A549 (cell line): ENCODE results near the gene NARS2.
"Not testable (repeated sequence)": the region's sequence is repeated elsewhere in the genome, so short reads cannot be mapped to it uniquely, and the experiment has no call there.

Experiments used
- BHLHE40 ChIP-seq: IDR thresholded peaks from 2 replicates; pipeline ENCODE4 v1.6.1; 2012; ENCODE audit warnings: low read depth, low read length, inconsistent platforms
- CBX2 ChIP-seq: fragments of 200-600 bp; sonication (generic); IDR thresholded peaks from 2 replicates; pipeline ENCODE4 v1.6.1; 2016; ENCODE audit warnings: low read depth, mild to moderate bottlenecking, borderline replicate concordance
- CHD2 ChIP-seq: fragments of 150-350 bp; IDR thresholded peaks from 2 replicates; pipeline ENCODE4 v1.6.1; 2014; ENCODE audit warnings: low read length; ENCODE audit not compliant: partially characterized antibody
- EP300 ChIP-seq, 2 experiments: fragments of >200 bp; sonication (Bioruptor Twin); formaldehyde crosslinking; IDR thresholded peaks; 2 replicates in 1 of 2; 3 replicates in 1 of 2; pipeline ENCODE4 v1.6.1; 2016 to 2017
- FOSL2 ChIP-seq, 2 experiments: fragments of 450-650 bp in 1 of 2; fragments of >200 bp in 1 of 2; sonication (Bioruptor Twin) in 1 of 2; formaldehyde crosslinking; IDR thresholded peaks; 2 replicates each; pipeline versions ENCODE4 v1.5.0 to v1.6.1; 2016 to 2020; ENCODE audit warnings: mild to moderate bottlenecking in 1 of 2, moderate library complexity in 1 of 2
- JUNB ChIP-seq: fragments of >200 bp; sonication (Bioruptor Twin); formaldehyde crosslinking; IDR thresholded peaks from 2 replicates; pipeline ENCODE4 v1.6.1; 2016
- KDM1A ChIP-seq: fragments of 200-600 bp; sonication (generic); IDR thresholded peaks from 2 replicates; pipeline ENCODE4 v1.6.1; 2016; ENCODE audit warnings: low read depth, mild to moderate bottlenecking
- POLR2AphosphoS2 ChIP-seq: conservative IDR thresholded peaks from 2 replicates; pipeline ENCODE4 v1.6.1; 2012; ENCODE audit warnings: low read length, improper control_type of control experiment, inconsistent platforms
- RAD21 ChIP-seq, 2 experiments: fragments of >200 bp in 1 of 2; sonication (Bioruptor Twin) in 1 of 2; formaldehyde crosslinking in 1 of 2; IDR thresholded peaks in 1 of 2; conservative IDR thresholded peaks in 1 of 2; 2 replicates in 1 of 2; 3 replicates in 1 of 2; pipeline ENCODE4 v1.6.1; 2012 to 2018; ENCODE audit warnings: inconsistent platforms in 1 of 2
- ZNF302 ChIP-seq: fragments of 250-450 bp; sonication (Bioruptor Pico); IDR thresholded peaks from 2 replicates; pipeline ENCODE4 v1.9.0; 2021; ENCODE audit warnings: inconsistent platforms, mild to moderate bottlenecking, moderate library complexity
- TF ChIP-seq, protein P1 (sequence below): IDR thresholded peaks from 2 replicates; pipeline ENCODE4 v1.6.1; 2012
- TF ChIP-seq, protein P2 (sequence below): fragments of >200 bp; sonication (Bioruptor Twin); formaldehyde crosslinking; IDR thresholded peaks from 3 replicates; pipeline ENCODE4 v1.5.1; 2016
- TF ChIP-seq, protein P3 (sequence below): fragments of 200-600 bp; sonication (generic); IDR thresholded peaks from 2 replicates; pipeline ENCODE4 v1.6.1; 2016; ENCODE audit warnings: antibody characterized with exemption, mild to moderate bottlenecking, moderate library complexity

DNA sequence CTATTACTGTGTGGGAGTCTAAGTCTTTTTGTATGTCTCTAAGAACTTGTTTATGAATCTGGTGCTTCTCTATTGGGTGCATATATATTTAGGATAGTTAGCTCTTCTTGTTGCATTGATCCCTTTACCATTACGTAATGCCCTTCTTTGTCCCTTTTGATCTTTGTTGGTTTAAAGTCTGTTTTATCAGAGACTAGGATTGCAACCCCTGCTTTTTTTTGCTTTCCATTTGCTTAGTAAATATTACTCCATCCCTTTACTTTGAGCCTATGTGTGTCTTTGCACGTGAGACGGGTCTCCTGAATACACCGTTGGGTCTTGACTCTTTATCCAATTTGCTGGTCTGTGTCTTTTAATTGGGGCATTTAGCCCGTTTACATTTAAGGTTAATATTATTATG, 26.4 kb upstream of the NARS2 start:
- not testable (repeated sequence) for TF ChIP-seq POLR2AphosphoS2; CBX2; CHD2; ZNF302 (CRISPR knock-in tag); EP300 (IDR thresholded peaks at IDR 0.05); BHLHE40; FOSL2 (IDR thresholded peaks at IDR 0.05); FOSL2 (CRISPR knock-in tag; IDR thresholded peaks at IDR 0.05); JUNB; RAD21 (conservative IDR thresholded peaks at IDR 0.05 in 1 of 2, IDR thresholded peaks at IDR 0.05 in 1 of 2); KDM1A
- TF ChIP-seq, protein P1, sequence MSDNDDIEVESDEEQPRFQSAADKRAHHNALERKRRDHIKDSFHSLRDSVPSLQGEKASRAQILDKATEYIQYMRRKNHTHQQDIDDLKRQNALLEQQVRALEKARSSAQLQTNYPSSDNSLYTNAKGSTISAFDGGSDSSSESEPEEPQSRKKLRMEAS: not testable (repeated sequence)
- TF ChIP-seq, protein P2, sequence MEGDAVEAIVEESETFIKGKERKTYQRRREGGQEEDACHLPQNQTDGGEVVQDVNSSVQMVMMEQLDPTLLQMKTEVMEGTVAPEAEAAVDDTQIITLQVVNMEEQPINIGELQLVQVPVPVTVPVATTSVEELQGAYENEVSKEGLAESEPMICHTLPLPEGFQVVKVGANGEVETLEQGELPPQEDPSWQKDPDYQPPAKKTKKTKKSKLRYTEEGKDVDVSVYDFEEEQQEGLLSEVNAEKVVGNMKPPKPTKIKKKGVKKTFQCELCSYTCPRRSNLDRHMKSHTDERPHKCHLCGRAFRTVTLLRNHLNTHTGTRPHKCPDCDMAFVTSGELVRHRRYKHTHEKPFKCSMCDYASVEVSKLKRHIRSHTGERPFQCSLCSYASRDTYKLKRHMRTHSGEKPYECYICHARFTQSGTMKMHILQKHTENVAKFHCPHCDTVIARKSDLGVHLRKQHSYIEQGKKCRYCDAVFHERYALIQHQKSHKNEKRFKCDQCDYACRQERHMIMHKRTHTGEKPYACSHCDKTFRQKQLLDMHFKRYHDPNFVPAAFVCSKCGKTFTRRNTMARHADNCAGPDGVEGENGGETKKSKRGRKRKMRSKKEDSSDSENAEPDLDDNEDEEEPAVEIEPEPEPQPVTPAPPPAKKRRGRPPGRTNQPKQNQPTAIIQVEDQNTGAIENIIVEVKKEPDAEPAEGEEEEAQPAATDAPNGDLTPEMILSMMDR: not testable (repeated sequence)
- TF ChIP-seq, protein P3, sequence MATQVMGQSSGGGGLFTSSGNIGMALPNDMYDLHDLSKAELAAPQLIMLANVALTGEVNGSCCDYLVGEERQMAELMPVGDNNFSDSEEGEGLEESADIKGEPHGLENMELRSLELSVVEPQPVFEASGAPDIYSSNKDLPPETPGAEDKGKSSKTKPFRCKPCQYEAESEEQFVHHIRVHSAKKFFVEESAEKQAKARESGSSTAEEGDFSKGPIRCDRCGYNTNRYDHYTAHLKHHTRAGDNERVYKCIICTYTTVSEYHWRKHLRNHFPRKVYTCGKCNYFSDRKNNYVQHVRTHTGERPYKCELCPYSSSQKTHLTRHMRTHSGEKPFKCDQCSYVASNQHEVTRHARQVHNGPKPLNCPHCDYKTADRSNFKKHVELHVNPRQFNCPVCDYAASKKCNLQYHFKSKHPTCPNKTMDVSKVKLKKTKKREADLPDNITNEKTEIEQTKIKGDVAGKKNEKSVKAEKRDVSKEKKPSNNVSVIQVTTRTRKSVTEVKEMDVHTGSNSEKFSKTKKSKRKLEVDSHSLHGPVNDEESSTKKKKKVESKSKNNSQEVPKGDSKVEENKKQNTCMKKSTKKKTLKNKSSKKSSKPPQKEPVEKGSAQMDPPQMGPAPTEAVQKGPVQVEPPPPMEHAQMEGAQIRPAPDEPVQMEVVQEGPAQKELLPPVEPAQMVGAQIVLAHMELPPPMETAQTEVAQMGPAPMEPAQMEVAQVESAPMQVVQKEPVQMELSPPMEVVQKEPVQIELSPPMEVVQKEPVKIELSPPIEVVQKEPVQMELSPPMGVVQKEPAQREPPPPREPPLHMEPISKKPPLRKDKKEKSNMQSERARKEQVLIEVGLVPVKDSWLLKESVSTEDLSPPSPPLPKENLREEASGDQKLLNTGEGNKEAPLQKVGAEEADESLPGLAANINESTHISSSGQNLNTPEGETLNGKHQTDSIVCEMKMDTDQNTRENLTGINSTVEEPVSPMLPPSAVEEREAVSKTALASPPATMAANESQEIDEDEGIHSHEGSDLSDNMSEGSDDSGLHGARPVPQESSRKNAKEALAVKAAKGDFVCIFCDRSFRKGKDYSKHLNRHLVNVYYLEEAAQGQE: not testable (repeated sequence)
